Measurements from ENCODE around the gene PCK2.
"Not testable (repeated sequence)": the region's sequence is repeated elsewhere in the genome, so short reads cannot be mapped to it uniquely, and the experiment has no call there.

PCK2 gene

GRCh38 chr14:24093901-24094840, at the start of gene PCK2:
Gene PCK2 (plus strand): TSS chr14:24094311. CDS start chr14:24094406, 95 bp downstream.
- DNase-seq: peak; percentile 75

- DNase-seq: not testable (repeated sequence)
Observed at GRCh38 chr14:24049002-24049401, 45.1 kb upstream of the PCK2 start.

- not testable (repeated sequence) for DNase-seq
Observed at GRCh38 chr14:24050753-24051152, 43.4 kb upstream of the PCK2 start.

GRCh38 chr14:24051176-24051788, 42.8 kb upstream of the PCK2 start:
- DNase-seq: no peak

DNA sequence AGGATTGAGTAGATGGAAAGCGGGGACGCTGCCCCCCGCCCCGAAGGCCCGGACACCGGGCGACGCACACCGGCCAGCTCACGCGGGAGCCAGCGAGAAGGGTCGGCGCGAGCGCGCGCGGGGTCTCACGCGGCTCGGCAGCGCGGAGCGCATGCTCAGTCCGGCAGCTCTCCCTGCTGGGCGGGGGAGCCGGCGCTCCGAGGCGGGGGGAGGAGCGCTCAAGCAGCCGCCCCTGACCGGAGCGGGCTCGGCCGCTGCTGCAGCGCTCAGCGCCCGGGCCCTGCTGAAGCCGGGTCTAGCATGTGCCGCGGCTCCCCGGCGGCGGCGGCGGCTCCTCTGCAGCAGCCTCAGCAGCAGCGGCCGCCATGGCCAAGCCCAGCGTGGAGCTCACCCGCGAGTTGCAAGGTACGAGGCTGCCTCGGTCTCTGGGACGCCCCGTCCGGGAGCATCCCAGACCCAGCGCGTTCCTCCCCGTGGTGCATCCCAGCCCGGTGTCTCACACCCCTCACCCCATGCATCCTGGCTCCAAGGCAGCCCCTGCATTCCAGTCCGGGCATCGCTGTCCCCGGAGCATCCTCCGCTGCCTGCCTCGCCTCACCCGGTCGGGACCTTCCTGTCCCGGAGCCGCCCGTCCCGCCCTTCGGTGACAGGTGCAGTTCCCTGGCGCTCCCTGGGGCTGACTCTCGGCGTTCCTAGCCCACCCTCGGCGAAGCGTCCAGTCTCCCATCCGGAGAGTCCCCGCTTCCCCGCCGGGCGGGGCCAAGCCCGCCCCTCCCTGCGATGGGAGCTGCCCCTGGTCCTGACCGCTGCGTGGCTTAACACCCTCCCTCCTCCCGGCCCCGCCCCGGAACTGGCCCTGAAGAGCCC, 42.1 kb upstream of the PCK2 start, which contains the start of gene CARMIL3:
Gene CARMIL3, plus strand, starts transcription at position 221 of the 867 bp plus-strand sequence. Its CDS starts 145 bp downstream, at position 366.
- peak; percentile 31 for DNase-seq

GRCh38 chr14:24052656-24053547, 41.2 kb upstream of the PCK2 start:
- no peak for DNase-seq

DNA sequence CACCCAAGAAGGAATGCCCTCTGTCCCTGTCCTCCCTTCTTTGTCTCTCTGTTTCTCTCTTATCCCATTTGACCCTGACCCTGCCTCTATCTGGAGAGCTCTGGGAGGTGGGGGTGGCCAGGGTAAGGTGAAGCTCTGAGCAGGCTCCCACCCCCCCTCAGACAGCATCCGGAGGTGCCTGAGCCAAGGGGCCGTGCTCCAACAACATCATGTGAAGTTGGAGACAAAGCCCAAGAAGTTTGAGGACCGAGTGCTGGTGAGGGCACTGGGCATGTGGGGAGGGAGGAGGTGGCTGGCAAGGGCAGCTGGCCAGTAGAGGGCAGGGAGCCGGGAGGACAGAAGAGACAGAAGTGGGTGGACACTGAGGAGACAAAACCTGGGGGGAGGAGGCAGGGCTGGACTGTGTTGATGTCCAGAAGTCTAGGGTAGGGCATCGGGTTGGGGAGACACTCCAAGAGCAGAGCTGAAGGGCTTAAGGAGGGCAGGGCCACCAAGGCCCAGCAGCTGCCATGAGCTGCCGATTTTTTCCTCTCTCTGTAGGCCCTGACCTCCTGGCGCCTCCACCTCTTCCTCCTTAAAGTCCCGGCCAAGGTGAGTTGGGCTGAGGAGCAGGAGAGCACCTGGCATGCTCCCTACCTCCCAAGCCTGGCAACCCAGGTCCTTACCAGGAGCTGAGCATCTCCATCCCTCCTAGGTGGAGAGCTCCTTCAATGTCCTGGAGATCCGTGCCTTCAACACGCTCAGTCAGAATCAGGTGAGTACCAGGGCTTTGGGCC, 40.4 kb upstream of the PCK2 start:
- DNase-seq: no peak

DNA sequence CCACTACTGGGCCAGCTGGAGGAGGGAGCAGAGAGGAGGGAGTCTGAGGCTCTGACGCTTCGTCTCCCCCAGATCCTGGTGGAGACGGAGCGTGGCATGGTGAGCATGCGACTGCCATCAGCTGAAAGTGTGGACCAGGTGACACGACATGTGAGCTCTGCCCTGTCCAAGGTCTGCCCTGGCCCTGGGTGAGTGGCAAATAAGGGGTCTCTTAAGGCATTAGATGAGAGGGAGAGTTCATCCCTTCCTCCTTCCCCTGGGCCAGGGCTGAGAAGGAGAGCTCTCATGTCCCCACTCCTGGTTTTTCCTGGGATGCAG, 39.8 kb upstream of the PCK2 start:
- DNase-seq: no peak

DNA sequence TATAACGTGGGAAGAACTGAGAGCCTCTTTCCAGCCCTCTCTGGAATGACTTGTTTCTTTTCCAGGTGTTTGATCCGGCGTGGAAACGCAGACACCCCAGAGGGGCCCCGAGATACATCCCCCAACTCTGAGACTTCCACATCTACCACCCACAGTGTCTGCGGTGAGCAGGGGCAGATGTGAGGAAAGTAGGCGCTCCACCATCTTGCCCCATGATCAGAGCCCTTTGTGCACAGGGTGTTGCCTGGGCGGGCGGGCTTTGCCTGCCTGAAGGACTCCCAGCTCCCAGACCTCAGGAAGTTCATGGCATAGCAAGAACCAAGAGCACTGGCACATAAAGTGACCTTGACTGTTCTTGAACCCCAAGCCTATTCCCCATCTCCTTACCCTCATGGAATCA, 39.5 kb upstream of the PCK2 start:
- DNase-seq: no peak

GRCh38 chr14:24055971-24056799, 37.9 kb upstream of the PCK2 start:
- no peak for DNase-seq

DNA sequence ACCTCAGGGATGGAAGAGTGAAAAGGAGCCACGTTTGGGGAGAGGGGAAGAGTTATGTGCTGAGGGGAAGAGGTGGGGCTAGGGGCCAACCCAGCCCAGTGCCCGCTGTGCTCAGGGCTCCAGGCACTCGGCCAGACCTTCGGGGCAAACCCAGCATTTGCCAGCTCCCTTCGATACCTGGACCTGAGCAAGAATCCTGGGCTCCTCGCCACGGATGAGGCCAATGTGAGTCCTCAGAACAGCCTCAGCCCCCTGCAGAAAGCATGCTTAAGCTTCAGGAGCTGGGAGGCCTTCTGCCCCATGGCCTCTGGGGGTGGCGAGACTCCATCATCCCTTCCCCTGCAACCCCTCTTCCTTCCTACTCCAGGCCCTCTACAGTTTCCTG, 37.3 kb upstream of the PCK2 start:
- no peak for DNase-seq

DNA sequence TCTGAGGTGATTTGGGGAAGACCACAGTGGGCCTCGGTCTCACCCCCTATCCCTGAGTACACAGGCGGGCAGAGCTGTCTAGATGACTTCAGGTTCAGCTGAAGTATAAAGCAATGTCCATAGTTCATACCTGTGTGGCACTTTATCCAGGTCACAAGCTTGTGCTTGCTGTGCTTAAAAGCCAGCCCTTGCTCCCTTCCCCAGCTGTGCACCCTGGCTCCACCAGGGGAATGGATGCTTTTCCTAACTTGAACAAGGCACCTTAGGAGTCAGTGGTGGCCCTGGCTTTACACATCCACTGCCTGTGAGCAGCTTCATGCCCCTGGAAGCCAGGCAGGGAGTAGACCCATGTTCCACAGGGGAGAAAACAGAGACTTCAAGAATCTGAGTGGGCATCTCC, 36.8 kb upstream of the PCK2 start:
- no peak for DNase-seq

DNA sequence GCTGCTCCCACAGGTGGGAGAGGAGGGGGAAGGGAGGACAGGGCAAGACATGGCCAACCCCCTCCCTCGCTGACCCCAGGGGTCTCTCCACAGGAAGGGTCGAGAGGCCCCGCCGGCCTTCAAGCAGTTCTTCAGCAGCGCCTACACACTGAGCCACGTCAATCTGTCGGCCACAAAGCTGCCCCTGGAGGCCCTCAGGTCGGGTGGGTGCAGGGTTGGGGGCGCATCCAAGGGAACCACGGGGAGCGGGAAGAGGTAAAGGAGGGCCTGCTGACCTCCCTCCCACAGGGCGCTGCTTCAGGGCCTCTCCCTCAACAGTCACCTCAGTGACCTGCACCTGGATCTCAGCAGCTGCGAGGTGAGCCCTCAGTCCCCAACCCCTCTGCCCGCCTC, 36.2 kb upstream of the PCK2 start:
- no peak for DNase-seq

- DNase-seq: peak; percentile 6
Observed at GRCh38 chr14:24058260-24058950, 35.7 kb upstream of the PCK2 start.

DNA sequence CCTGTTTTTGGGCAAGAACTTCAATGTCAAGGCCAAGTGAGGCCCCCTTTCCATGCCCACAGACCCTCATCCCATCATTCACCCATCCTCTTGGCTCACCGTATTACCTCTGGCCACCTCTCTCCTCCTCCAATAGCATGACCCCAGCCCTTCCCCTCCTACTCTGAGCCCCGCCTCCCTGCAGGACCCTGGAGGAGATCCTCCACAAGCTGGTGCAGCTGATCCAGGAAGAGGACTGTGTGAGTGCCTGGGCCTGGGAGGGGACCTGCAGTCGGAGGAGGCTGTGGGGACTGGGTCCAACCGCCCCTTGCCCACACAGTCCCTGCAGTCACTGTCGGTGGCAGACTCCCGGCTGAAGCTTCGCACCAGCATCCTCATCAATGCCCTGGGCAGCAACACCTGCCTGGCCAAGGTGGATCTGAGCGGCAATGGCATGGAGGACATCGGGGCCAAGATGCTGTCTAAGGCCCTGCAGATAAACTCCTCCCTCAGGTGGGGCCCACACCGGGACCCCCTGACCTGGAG, 35.1 kb upstream of the PCK2 start:
- DNase-seq: no peak

- no peak for DNase-seq
Observed at GRCh38 chr14:24059841-24060388, 34.2 kb upstream of the PCK2 start.

DNA sequence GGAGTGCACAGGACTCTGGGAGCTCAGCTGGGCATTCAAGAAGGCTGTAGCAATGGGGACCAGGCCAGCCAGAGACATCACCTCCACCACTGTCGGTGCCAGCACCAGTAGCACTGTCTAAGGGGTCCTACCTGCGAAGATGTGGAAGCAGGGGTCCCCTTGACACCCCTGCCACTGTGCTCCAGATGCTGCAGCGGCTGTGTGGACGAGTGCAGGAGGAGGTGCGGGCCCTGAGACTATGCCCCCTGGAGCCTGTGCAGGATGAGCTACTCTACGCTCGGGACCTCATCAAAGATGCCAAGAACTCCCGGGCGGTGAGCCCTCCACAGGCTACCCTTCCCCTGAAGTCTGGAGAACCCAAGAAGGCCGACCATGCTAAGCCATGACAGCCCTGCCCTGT, 33.7 kb upstream of the PCK2 start:
- no peak for DNase-seq

DNA sequence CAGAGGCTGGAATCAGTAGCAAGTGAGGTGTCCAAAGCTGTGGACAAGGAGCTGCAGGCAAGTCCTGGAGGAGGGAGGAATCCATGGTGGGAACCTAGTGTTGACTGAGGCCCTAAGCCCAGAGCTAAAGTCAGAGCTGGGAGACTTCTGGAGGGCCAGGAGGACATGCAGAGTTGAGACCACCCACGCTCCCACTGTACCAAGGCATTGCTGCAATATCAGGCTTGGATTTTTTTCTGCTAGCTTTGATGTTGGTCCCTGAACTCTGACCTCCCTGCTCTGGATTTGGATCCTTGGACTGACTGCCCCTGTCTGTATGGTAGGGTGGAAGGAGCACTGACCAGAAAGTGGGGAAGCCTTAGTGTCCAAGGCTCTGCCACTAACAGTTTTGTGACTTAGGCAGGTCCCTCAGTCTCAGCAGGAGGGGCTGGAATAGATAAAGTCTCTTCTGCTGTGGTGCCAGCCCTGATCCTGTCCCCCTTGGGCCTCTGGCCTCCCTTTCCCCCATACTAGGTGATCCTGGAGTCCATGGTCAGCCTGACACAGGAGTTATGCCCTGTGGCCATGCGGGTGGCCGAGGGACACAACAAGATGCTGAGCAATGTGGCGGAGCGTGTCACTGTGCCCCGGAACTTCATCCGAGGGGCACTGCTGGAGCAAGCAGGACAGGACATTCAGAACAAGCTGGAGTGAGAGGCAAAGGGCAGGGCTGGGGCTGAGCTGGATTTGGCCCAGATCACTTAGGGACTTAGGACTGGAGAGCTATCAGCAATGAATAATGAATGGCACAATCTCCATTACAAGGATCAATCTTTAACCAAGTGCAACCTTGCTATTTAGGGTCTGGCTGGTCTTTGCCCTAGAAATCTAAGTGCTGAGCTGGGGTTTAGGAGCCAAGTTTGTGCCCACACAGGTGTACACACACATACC, 32.9 kb upstream of the PCK2 start:
- no peak for DNase-seq

Measured in NCI-H524 treated with DMSO at 0.1 percent for 48 hours (cell line).